Pancreas (tissue), 10 donors: ENCODE data around the gene SLC7A7. TPM values are rescaled to one million over a fixed set of nuclear protein-coding genes. Genes with fewer than 3 reads are reported as not detected.
"Not testable (repeated sequence)": the region's sequence is repeated elsewhere in the genome, so short reads cannot be mapped to it uniquely, and the experiment has no call there.

ENCODE experiments used
- ATAC-seq, 4 donors: fragments of 200-7000 bp; cut with Tn5 transposase; one replicate each; pipeline versions ENCODE4 v1.8.0 to v1.9.1; 2020; ENCODE audit warnings: mild to moderate bottlenecking in 4 of 4, moderate library complexity in 4 of 4
- DNase-seq, 6 donors: peaks; one replicate each; pipeline ENCODE4 v3.0.0-alpha.2; 2020
- FAIRE-seq: peaks from 2 replicates; lab custom pipeline; 2012; peaks lifted over from hg19 to GRCh38; lab: Jason Lieb, UNC
- H3K27ac ChIP-seq, 4 donors: fragments of 200-600 bp; sonication (generic); 1 replicate in 3 of 4; 2 replicates in 1 of 4; pipeline versions ENCODE4 v1.5.0 to v1.8.0; 2020
- H3K27me3 ChIP-seq, 4 donors: fragments of 200-600 bp; one replicate each; pipeline ENCODE4 v1.8.0; 2021
- H3K36me3 ChIP-seq, 3 donors: fragments of 200-600 bp; sonication (generic) in 1 of 3; one replicate each; pipeline versions ENCODE4 v1.5.0 to v1.8.0; 2020 to 2021
- H3K4me1 ChIP-seq, 3 donors: fragments of 200-600 bp; one replicate each; pipeline ENCODE4 v1.8.0; 2021
- H3K4me3 ChIP-seq, 4 donors: fragments of 200-600 bp; sonication (generic) in 2 of 4; one replicate each; pipeline versions ENCODE4 v1.5.0 to v1.8.0; 2020 to 2021
- H3K9me3 ChIP-seq, 4 donors: fragments of 200-600 bp; one replicate each; pipeline ENCODE4 v1.8.0; 2021
- WGBS, 2 donors: extraction: QIAGEN DNeasy Blood & Tissue Kit; methylation state at CpG; one replicate each; pipeline ENCODE4 v1.1.7; 2013; 5-methylcytosine and 5-hydroxymethylcytosine counted together
- intact Hi-C, 3 donors: fragments of 100-400 bp; cut with DNase I; formaldehyde crosslinking; loops; one replicate each; pipeline versions ENCODE4 v1.11.1 to v1.14.2; 2022
- polyA plus RNA-seq, 2 donors: library from polyadenylated mRNA; stranded (reverse); fragments of 200-250 nt; gene quantifications; one replicate each; pipeline ENCODE4 v1.2.3, GENCODE V29; 2013
- total RNA-seq, 6 donors: library from RNA; stranded (reverse); fragmentation: NEBNext Ultra II Directional in 4 of 6; extraction: Animal tissue kit (Norgen Biotek cat#: 25700) in 4 of 6; gene quantifications; one replicate each; pipeline versions ENCODE4 v1.2.1 to v1.2.4, GENCODE V29; 2021 to 2023
- TF ChIP-seq, protein P1 (sequence below), 4 donors: fragments of 200-600 bp; sonication (generic) in 3 of 4; IDR thresholded peaks; one replicate each; pipeline versions ENCODE4 v1.5.0 to v1.8.0; 2021; ENCODE audit warnings: antibody characterized with exemption in 4 of 4
- donor health status: healthy with polysubstance abuse.
- donor health status: DM: no; HTN: no; CAD: no; lungs with moderate emphysema.
- donor health status: DM: no; HTN: no; CAD: no.
- donor health status: control.
- donor health status: control.
- donor health status: Bipolar disorder and iron deficiency.
- donor health status: DM: yes; HTN: yes; CAD: no.
- donor health status: DM: no; HTN: no; CAD: no.
- donor health status: DM: no; HTN: no; CAD: no.
- donor health status: DM: yes; HTN: yes; CAD: no.

SLC7A7 gene
- 10 to 100 TPM in 1 of 6 donors, 1 to 10 TPM in 5; 2.9 to 13.1 (median 5.7) TPM for total RNA-seq
- 1 to 10 TPM; 4.9 to 9.9 TPM for polyA plus RNA-seq

DNA sequence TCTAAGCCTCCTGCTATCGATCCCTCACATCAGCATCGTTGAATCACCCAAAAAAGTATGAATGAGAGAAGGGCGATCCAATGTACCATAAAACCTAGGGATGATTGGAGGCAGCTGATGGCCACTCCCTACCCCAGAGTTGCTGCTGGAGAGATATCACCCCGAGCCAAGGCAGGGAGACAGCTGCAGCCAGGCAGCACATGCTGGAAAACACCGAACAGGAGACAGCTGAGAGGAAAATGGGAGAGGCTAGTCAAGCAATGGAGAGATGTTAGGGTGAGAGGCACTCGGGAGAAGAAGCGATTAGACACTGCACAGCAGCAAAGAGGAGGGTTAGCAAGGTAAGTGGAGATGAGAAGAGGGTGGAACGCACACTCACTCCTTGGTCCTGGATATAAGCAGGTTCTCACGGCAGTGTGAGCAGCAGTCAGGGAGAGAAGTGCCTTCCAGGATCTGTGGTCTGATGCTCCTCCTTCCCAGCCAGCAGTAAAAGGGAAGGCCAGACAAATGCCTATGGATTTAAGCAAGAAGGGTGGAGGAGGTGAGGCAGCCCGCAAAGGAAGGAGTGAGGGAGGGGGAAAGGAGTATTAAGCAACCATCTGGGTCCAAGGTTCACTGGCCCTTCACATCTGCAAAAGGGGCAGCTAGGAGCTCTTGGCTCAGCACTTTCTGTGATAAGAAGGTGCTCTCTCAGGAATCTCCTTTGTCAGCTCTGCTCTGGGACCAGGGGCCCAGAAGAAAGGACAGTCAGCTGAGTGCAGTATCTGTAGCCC, at the start of gene SLC7A7:
SLC7A7 (minus strand) TSS at position 495 of the 773 bp plus-strand sequence. CDS start 2,037 bp downstream, outside the sequence.
- Histone ChIP-seq H3K4me1 (peaks cover 2 to 13% (median 12%) of the 10 kb centered on the region in 3 donors), H3K4me3 (peak within 1 kb of the TSS in 1 of 4 donors; percentile 13), H3K36me3 (no peaks in the 10 kb centered on the region), H3K9me3 (no peaks in the 10 kb centered on the region), H3K27me3 (no peaks in the 10 kb centered on the region), H3K27ac (peak within 1 kb of the TSS in 1 of 4 donors; percentile 46)
- WGBS, 2 donors: 58 to 64% methylated on average over 10 of the region's 10 CpGs
- intact Hi-C loops: no loop called here
- TF ChIP-seq, protein P1, sequence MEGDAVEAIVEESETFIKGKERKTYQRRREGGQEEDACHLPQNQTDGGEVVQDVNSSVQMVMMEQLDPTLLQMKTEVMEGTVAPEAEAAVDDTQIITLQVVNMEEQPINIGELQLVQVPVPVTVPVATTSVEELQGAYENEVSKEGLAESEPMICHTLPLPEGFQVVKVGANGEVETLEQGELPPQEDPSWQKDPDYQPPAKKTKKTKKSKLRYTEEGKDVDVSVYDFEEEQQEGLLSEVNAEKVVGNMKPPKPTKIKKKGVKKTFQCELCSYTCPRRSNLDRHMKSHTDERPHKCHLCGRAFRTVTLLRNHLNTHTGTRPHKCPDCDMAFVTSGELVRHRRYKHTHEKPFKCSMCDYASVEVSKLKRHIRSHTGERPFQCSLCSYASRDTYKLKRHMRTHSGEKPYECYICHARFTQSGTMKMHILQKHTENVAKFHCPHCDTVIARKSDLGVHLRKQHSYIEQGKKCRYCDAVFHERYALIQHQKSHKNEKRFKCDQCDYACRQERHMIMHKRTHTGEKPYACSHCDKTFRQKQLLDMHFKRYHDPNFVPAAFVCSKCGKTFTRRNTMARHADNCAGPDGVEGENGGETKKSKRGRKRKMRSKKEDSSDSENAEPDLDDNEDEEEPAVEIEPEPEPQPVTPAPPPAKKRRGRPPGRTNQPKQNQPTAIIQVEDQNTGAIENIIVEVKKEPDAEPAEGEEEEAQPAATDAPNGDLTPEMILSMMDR (IDR thresholded peaks at IDR 0.05): no peak
- no peak for FAIRE-seq
- peak in 2 of 4 donors; percentile 4 to 25 for ATAC-seq
- DNase-seq: no peak

DNA sequence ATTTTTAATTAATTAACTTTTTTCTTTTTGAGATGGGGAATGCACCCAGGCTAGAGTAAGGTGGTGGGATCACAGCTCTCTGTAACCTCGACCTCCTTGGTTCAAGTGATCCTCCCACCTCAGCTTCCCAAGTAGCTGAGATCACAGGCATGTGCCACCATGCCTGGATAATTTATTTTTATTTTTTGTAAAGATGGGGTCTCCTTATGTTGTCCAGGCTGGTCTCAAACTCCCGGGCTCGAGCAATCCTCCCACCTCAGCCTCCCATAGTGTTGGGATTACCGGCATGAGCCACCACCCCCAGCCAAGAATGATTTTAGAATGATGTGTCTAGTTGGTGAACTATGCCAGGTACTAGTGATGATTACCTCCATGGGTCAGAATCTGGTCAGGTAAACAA, 49.7 kb upstream of the SLC7A7 start:
- DNase-seq: no peak
- no peaks in the 10 kb centered on the region for H3K27me3 ChIP-seq
- ATAC-seq: no peak
- 62 to 78% methylated on average over 4 of the region's 4 CpGs for WGBS, 2 donors
- FAIRE-seq: no peak
- no peaks in the 10 kb centered on the region for H3K36me3 ChIP-seq
- H3K9me3 ChIP-seq: no peaks in the 10 kb centered on the region
- no peaks in the 10 kb centered on the region for H3K4me1 ChIP-seq
- intact Hi-C loops: no loop called here
- H3K4me3 ChIP-seq: no peak overlapping the region
- TF ChIP-seq, protein P1 (IDR thresholded peaks at IDR 0.05): no peak
- H3K27ac ChIP-seq: no peak overlapping the region

DNA sequence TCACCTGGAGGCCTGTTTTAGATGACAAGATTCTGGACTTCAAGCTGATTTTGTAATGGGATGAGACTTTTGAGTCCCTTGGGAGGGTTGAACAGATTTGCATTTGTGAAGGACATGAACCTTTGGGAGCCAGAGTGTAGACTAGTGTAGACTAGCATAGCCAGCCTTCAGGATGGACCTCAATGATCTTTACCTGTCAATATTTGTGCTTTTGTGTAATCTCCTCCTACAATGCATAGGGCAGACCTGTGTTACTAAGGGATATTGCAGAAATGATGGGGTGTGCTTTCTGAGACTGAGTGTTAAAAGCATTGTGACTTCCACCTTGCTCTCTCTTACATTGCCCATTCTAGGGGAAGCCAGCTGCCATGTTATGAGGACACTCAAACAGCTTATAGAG, 46.4 kb upstream of the SLC7A7 start:
- Histone ChIP-seq H3K27ac (no peak overlapping the region), H3K4me3 (no peak overlapping the region), H3K36me3 (no peaks in the 10 kb centered on the region), H3K9me3 (no peaks in the 10 kb centered on the region), H3K4me1 (no peaks in the 10 kb centered on the region), H3K27me3 (no peaks in the 10 kb centered on the region)
- no peak for FAIRE-seq
- no peak for ATAC-seq
- TF ChIP-seq, protein P1 (IDR thresholded peaks at IDR 0.05): no peak
- DNase-seq: no peak
- intact Hi-C loops: no loop called here

DNA sequence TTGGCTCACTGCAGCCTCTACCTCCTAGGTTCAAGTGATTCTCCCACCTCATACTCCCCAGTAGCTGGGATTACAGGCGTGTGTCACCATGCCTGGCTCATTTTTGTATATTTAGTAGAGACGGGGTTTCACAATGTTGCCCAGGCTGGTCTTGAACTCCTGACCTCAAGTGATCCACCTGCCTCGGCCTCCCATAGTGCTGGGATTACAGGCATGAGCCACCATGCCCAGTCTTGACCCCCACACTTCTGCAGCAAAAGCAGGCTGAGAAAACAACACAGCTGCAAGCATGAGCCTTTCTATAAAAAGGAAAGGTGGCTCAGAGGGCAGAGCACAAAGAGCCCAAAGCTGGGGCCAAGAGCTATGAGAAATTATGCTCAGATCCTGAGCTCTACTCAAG, 45.1 kb upstream of the SLC7A7 start:
- not testable (repeated sequence) for H3K27me3 ChIP-seq

GRCh38 chr14:22856428-22856827, 41.2 kb upstream of the SLC7A7 start:
- Histone ChIP-seq H3K36me3 (no peaks in the 10 kb centered on the region), H3K4me3 (no peak overlapping the region), H3K27me3 (no peaks in the 10 kb centered on the region), H3K27ac (no peak overlapping the region), H3K4me1 (peaks cover 3 to 9% (median 4%) of the 10 kb centered on the region in 3 donors), H3K9me3 (no peaks in the 10 kb centered on the region)
- TF ChIP-seq, protein P1 (IDR thresholded peaks at IDR 0.05): no peak
- ATAC-seq: no peak
- WGBS, 2 donors: 92 to 93% methylated on average over 5 of the region's 5 CpGs
- intact Hi-C loops: loop anchor here in 2 of 3 donors (5.0 to 10.0 kb wide), 3 partner anchors 34 to 302 kb away; no protein-coding TSS in a partner anchor
- no peak for FAIRE-seq
- DNase-seq: no peak

More for the DNA sequence above, 45.1 kb upstream of the SLC7A7 start:
- WGBS, 2 donors: 57 to 82% methylated on average over 3 of the region's 3 CpGs
- H3K36me3 ChIP-seq, H3K9me3 ChIP-seq, DNase-seq, FAIRE-seq, H3K27ac ChIP-seq, intact Hi-C loops, H3K4me1 ChIP-seq, H3K4me3 ChIP-seq, ATAC-seq: not testable (repeated sequence)
